Bronchus fibroblast of lung (primary cell): Measurements from ENCODE around the gene TMCO2. TPM values are rescaled to one million over a fixed set of nuclear protein-coding genes. Genes with fewer than 3 reads are reported as not detected.

Experiments
- total RNA-seq: library from RNA; depleted of rRNA; stranded (reverse); fragments of >200 nt; gene quantifications from 2 replicates; pipeline ENCODE4 v1.2.3, GENCODE V29; 2015

Gene TMCO2
- total RNA-seq, result not detected in 2 replicates

GRCh38 chr1:40247655-40248054 lies at the start of gene TMCO2:
Gene TMCO2 (plus strand): TSS chr1:40247937. CDS start chr1:40247994, 57 bp downstream.

GRCh38 chr1:40257688-40258444 lies 10.1 kb downstream of the TMCO2 start, which contains the start of gene ZMPSTE24:
Gene ZMPSTE24 (plus strand): TSS chr1:40258236. CDS start chr1:40258272, 36 bp downstream.

Other genes starting within 250 kb of the TMCO2 start
- 346 and 365 TPM in 2 replicates for gene CAP1, start 207.2 kb upstream of the TMCO2 start, total RNA-seq
- gene PPT1, start 150.7 kb upstream of the TMCO2 start, total RNA-seq, result 47.0 and 47.2 TPM in 2 replicates
- gene RLF, start 86.5 kb upstream of the TMCO2 start, total RNA-seq, result 5.1 and 5.9 TPM in 2 replicates
- 29.3 and 34.8 TPM in 2 replicates for gene ZMPSTE24, start 10.3 kb downstream of the TMCO2 start, total RNA-seq
- 4.9 and 5.6 TPM in 2 replicates for gene COL9A2, start 69.3 kb downstream of the TMCO2 start, total RNA-seq
- gene SMAP2, start 125.8 kb downstream of the TMCO2 start, total RNA-seq, result 22.0 and 23.2 TPM in 2 replicates
- gene ZFP69B, start 202.5 kb downstream of the TMCO2 start, total RNA-seq, result 2.5 TPM in 2 replicates
- gene ZFP69, start 229.4 kb downstream of the TMCO2 start, total RNA-seq, result 2.8 and 3.0 TPM in 2 replicates